Sigmoid colon (tissue), 7 donors: Measurements from ENCODE around the gene C14orf93. TPM values are rescaled to one million over a fixed set of nuclear protein-coding genes. Genes with fewer than 3 reads are reported as not detected.

Experiments used
- DNase-seq: peaks from one replicate; pipeline ENCODE4 v3.0.0-alpha.2; 2019
- H3K27ac ChIP-seq, 4 donors: fragments of 200-600 bp; sonication (generic); one replicate each; pipeline ENCODE4 v1.5.1; 2016 to 2019; ENCODE audit warnings: mild to moderate bottlenecking in 1 of 4
- H3K27me3 ChIP-seq, 3 donors: fragments of 200-600 bp; sonication (generic); one replicate each; pipeline ENCODE4 v1.5.1; 2019; ENCODE audit warnings: mild to moderate bottlenecking in 1 of 3
- H3K36me3 ChIP-seq, 4 donors: fragments of 200-600 bp; sonication (generic); one replicate each; pipeline ENCODE4 v1.5.1; 2016 to 2019
- H3K4me1 ChIP-seq, 4 donors: fragments of 200-600 bp; sonication (generic); one replicate each; pipeline ENCODE4 v1.5.1; 2017 to 2019
- H3K4me3 ChIP-seq, 4 donors: fragments of 200-600 bp; sonication (generic); one replicate each; pipeline ENCODE4 v1.5.1; 2017 to 2019; ENCODE audit warnings: mild to moderate bottlenecking in 2 of 4, moderate library complexity in 1 of 4
- H3K9me3 ChIP-seq, 4 donors: fragments of 200-600 bp in 3 of 4; sonication (generic) in 3 of 4; one replicate each; pipeline versions ENCODE4 v1.5.1 to v1.6.1; 2013 to 2019
- CTCF ChIP-seq, 4 experiments: fragments of 450-650 bp in 3 of 4; fragments of 200-600 bp in 1 of 4; IDR thresholded peaks; one replicate each; pipeline ENCODE4 v1.5.1; 2016 to 2019; ENCODE audit warnings: antibody characterized with exemption in 4 of 4, mild to moderate bottlenecking in 3 of 4, moderate library complexity in 2 of 4
- EP300 ChIP-seq, 4 donors: sonication (generic); formaldehyde crosslinking; IDR thresholded peaks; one replicate each; pipeline ENCODE4 v1.6.1; 2017; ENCODE audit warnings: antibody characterized with exemption in 4 of 4
- POLR2A ChIP-seq, 2 donors: fragments of 450-650 bp; IDR thresholded peaks; one replicate each; pipeline ENCODE4 v1.6.1; 2016; ENCODE audit warnings: antibody characterized with exemption in 2 of 2, mild to moderate bottlenecking in 2 of 2, moderate library complexity in 2 of 2
- POLR2AphosphoS5 ChIP-seq, 4 donors: sonication (generic); formaldehyde crosslinking; IDR thresholded peaks; one replicate each; pipeline ENCODE4 v1.6.1; 2017; ENCODE audit warnings: antibody characterized with exemption in 4 of 4
- WGBS, 2 donors: extraction: QIAGEN DNeasy Blood & Tissue Kit; methylation state at CpG; one replicate each; pipeline ENCODE4 v1.1.7; 2013; 5-methylcytosine and 5-hydroxymethylcytosine counted together
- intact Hi-C: fragments of 100-400 bp; cut with DNase I; formaldehyde crosslinking; loops from one replicate; pipeline ENCODE4 v1.15.1; 2023
- polyA plus RNA-seq, 3 donors: library from polyadenylated mRNA; stranded (reverse); fragments of 200-250 nt; gene quantifications; one replicate each; pipeline ENCODE4 v1.2.3, GENCODE V29; 2013
- total RNA-seq, 4 donors: library from RNA; depleted of rRNA; stranded (reverse); fragments of >200 nt; gene quantifications; one replicate each; pipeline ENCODE4 v1.1.0, GENCODE V29; 2016
- donor health status: healthy with polysubstance abuse.
- donor health status: Bipolar disorder and iron deficiency.
- donor health status: healthy.

C14orf93 gene
- total and polyA plus RNA-seq, 7 donors, result 7.4 to 19.9 (median 10.6) TPM

GRCh38 chr14:23033801-23034497 lies 24.0 kb upstream of the C14orf93 start:
- Histone ChIP-seq H3K4me3 (peak overlapping the region; percentile 59 to 94 (median 80)), H3K4me1 (peaks cover 0 to 14% (median 13%) of the 10 kb centered on the region in 4 donors), H3K36me3 (peaks cover 9 to 43% (median 26%) of the 10 kb centered on the region in 4 donors), H3K27me3 (no peaks in the 10 kb centered on the region), H3K27ac (peak overlapping the region; percentile 88 to 97 (median 93)), H3K9me3 (no peaks in the 10 kb centered on the region)
- 31 to 39% methylated on average over 17 of the region's 17 CpGs for WGBS, 2 donors
- intact Hi-C loops, result no loop called here
- no peak for TF ChIP-seq EP300 (IDR thresholded peaks at IDR 0.05)
- TF ChIP-seq CTCF (IDR thresholded peaks at IDR 0.05), result no peak
- no peak for TF ChIP-seq POLR2A (IDR thresholded peaks at IDR 0.05)
- TF ChIP-seq POLR2AphosphoS5 (IDR thresholded peaks at IDR 0.05), result no peak
- DNase-seq, result no peak

- DNase-seq, result no peak
- WGBS, 2 donors, result 88 to 95% methylated on average over 10 of the region's 10 CpGs
- H3K9me3 ChIP-seq, result no peaks in the 10 kb centered on the region
- intact Hi-C loops, result no loop called here
- TF ChIP-seq EP300 (IDR thresholded peaks at IDR 0.05) (no peak), POLR2A (IDR thresholded peaks at IDR 0.05) (no peak), CTCF (IDR thresholded peaks at IDR 0.05) (no peak), POLR2AphosphoS5 (IDR thresholded peaks at IDR 0.05) (no peak)
- H3K36me3 ChIP-seq, result peaks cover 9 to 50% (median 26%) of the 10 kb centered on the region in 4 donors
- H3K4me1 ChIP-seq, result peaks cover 0 to 14% (median 13%) of the 10 kb centered on the region in 4 donors
- no peak overlapping the region for H3K27ac ChIP-seq
- no peaks in the 10 kb centered on the region for H3K27me3 ChIP-seq
- peak overlapping the region in 2 of 4 donors; percentile 83 to 94 for H3K4me3 ChIP-seq
Observed at GRCh38 chr14:23033251-23033727, 23.3 kb upstream of the C14orf93 start.

GRCh38 chr14:23030936-23031335 lies 21.0 kb upstream of the C14orf93 start:
- Histone ChIP-seq H3K36me3 (peaks cover 17 to 73% (median 32%) of the 10 kb centered on the region in 4 donors), H3K4me3 (no peak overlapping the region), H3K9me3 (no peaks in the 10 kb centered on the region), H3K4me1 (peaks cover 0 to 14% (median 13%) of the 10 kb centered on the region in 4 donors), H3K27ac (no peak overlapping the region), H3K27me3 (no peaks in the 10 kb centered on the region)
- WGBS, 2 donors, result 97% methylated on average over 4 of the region's 4 CpGs
- intact Hi-C loops, result no loop called here
- no peak for DNase-seq
- TF ChIP-seq POLR2AphosphoS5 (IDR thresholded peaks at IDR 0.05) (no peak), EP300 (IDR thresholded peaks at IDR 0.05) (no peak), POLR2A (IDR thresholded peaks at IDR 0.05) (no peak)

GRCh38 chr14:23028799-23029198 lies 18.9 kb upstream of the C14orf93 start:
- 62 to 84% methylated on average over 2 of the region's 2 CpGs for WGBS, 2 donors
- TF ChIP-seq POLR2A (IDR thresholded peaks at IDR 0.05) (no peak), CTCF (IDR thresholded peaks at IDR 0.05) (no peak), POLR2AphosphoS5 (IDR thresholded peaks at IDR 0.05) (no peak), EP300 (IDR thresholded peaks at IDR 0.05) (no peak)
- H3K27ac ChIP-seq, result no peak overlapping the region
- no peaks in the 10 kb centered on the region for H3K9me3 ChIP-seq
- intact Hi-C loops, result no loop called here
- H3K36me3 ChIP-seq, result peaks cover 17 to 91% (median 39%) of the 10 kb centered on the region in 4 donors
- H3K4me1 ChIP-seq, result peaks cover 0 to 11% (median 7%) of the 10 kb centered on the region in 4 donors
- no peak for DNase-seq
- H3K27me3 ChIP-seq, result no peaks in the 10 kb centered on the region
- no peak overlapping the region for H3K4me3 ChIP-seq

GRCh38 chr14:23025151-23025814 lies 15.3 kb upstream of the C14orf93 start:
- H3K4me3 ChIP-seq, result no peak overlapping the region
- no peak overlapping the region for H3K27ac ChIP-seq
- TF ChIP-seq CTCF (IDR thresholded peaks at IDR 0.05) (no peak), POLR2A (IDR thresholded peaks at IDR 0.05) (no peak), POLR2AphosphoS5 (IDR thresholded peaks at IDR 0.05) (no peak), EP300 (IDR thresholded peaks at IDR 0.05) (no peak)
- peaks cover 8 to 59% (median 12%) of the 10 kb centered on the region in 4 donors for H3K36me3 ChIP-seq
- intact Hi-C loops, result no loop called here
- no peaks in the 10 kb centered on the region for H3K4me1 ChIP-seq
- DNase-seq, result no peak
- no peaks in the 10 kb centered on the region for H3K9me3 ChIP-seq
- H3K27me3 ChIP-seq, result no peaks in the 10 kb centered on the region
- WGBS, 2 donors, result 68 to 85% methylated on average over 4 of the region's 4 CpGs
